NCI-H446 (cell line): ENCODE measurements around the gene PSMD14.

ENCODE experiments used
- DNase-seq, 2 experiments: peaks; one replicate each; lab custom pipeline; 2025; lab: John Stamatoyannopoulos, UW

The PSMD14 gene

DNA sequence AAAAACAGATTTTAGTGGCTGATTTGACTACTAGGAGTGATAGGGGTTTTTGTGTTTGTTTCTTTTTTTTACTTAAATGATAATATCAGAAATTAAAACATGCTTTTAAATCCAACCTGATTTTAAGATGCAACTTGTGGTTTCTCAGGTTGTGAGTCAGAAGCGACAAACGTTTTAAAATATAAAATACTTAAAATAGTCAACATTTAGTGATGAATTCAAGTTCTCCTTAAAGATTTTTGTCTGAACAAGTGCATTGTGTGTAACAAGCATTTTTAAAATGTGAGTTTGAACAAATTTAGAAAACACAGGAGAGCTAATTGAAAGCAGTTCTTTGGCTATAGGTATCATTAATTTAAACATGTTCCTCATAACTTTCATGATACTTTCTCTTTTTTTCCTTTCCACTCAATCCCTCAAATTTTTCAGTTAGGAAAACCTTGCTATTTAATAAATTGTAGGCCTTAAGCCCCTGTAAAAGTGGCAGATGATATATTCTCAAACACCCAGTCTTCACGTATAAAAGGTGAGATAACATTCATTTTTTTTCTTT is 111.5 kb downstream of the PSMD14 start:
- DNase-seq: no peak

DNA sequence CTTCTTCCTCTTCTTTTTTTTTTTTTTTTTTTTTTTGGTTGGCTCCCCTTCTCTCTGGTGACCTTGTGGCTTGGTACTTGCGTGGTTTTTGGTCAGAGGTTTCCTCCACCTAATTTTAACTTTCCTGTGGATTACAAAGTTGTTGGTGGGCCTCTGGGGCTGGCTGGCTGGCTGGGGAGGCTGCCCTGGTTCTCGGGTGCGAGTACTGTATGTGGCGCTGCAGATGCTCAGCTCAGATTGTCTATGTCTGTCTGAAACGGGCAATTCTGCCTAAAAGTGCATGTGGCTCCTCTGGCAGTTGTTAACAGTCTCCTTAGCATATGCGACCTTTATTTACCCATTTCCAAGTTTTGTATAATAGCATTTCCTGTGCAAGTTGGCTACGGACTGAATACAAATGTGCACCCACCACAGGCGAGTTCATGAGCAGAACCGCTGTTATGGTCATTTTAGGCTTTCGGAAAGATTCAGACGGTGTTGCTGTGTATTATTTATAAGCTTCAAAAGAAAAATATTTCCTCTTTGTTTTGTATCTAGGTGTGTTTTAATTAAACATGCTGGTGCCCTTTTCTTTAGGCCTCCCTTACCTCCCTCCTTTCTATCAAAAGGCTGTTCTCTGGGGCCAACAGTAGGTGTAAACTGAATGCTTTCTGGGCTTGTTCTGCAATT is 112.3 kb downstream of the PSMD14 start:
- no peak for DNase-seq

- DNase-seq: no peak
Observed at GRCh38 chr2:161421686-161422085, 113.5 kb downstream of the PSMD14 start.

GRCh38 chr2:161422816-161423403 is 114.7 kb downstream of the PSMD14 start:
- DNase-seq: no peak

DNA sequence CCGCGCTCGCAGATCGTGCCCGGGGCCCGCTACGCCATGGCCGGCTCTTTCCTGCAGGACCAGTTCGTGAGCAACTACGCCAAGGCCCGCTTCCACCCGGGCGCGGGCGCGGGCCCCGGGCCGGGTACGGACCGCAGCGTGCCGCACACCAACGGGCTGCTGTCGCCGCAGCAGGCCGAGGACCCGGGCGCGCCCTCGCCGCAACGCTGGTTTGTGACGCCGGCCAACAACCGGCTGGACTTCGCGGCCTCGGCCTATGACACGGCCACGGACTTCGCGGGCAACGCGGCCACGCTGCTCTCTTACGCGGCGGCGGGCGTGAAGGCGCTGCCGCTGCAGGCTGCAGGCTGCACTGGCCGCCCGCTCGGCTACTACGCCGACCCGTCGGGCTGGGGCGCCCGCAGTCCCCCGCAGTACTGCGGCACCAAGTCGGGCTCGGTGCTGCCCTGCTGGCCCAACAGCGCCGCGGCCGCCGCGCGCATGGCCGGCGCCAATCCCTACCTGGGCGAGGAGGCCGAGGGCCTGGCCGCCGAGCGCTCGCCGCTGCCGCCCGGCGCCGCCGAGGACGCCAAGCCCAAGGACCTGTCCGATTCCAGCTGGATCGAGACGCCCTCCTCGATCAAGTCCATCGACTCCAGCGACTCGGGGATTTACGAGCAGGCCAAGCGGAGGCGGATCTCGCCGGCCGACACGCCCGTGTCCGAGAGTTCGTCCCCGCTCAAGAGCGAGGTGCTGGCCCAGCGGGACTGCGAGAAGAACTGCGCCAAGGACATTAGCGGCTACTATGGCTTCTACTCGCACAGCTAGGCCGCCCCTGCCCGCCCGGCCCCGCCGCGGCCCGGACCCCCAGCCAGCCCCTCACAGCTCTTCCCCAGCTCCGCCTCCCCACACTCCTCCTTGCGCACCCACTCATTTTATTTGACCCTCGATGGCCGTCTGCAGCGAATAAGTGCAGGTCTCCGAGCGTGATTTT is 115.5 kb downstream of the PSMD14 start:
- DNase-seq: no peak

DNA sequence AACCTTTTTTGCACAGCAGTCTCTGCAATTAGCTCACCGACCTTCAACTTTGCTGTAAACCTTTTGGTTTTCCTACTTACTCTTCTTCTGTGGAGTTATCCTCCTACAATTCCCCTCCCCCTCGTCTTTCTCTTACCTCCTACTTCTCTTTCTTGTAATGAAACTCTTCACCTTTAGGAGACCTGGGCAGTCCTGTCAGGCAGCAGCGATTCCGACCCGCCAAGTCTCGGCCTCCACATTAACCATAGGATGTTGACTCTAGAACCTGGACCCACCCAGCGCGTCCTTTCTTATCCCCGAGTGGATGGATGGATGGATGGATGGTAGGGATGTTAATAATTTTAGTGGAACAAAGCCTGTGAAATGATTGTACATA is 116.2 kb downstream of the PSMD14 start:
- no peak for DNase-seq

DNA sequence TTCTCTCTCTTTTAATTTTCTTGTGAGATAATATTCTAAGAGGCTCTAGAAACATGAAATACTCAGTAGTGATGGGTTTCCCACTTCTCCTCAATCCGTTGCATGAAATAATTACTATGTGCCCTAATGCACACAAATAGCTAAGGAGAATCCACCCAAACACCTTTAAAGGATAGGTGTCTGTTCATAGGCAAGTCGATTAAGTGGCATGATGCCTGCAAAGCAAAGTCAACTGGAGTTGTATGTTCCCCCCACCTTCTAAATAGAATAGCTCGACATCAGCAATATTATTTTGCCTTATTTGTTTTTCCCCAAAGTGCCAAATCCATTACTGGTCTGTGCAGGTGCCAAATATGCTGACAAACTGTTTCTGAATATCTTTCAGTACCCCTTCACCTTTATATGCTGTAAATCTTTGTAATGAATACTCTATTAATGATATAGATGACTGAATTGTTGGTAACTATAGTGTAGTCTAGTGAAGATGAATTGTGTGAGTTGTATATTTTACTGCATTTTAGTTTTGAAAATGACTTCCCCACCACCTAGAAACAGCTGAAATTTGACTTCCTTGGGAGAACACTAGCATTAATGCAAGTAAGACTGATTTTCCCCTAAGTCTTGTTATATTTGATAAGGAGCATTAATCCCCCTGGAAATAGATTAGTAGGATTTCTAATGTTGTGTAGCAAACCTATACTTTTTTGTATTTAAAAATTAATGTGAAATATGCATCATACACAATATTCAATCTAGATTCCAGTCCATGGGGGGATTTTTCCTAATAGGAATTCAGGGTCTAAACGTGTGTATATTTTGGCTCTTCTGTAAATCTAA is 116.9 kb downstream of the PSMD14 start:
- DNase-seq: no peak

DNA sequence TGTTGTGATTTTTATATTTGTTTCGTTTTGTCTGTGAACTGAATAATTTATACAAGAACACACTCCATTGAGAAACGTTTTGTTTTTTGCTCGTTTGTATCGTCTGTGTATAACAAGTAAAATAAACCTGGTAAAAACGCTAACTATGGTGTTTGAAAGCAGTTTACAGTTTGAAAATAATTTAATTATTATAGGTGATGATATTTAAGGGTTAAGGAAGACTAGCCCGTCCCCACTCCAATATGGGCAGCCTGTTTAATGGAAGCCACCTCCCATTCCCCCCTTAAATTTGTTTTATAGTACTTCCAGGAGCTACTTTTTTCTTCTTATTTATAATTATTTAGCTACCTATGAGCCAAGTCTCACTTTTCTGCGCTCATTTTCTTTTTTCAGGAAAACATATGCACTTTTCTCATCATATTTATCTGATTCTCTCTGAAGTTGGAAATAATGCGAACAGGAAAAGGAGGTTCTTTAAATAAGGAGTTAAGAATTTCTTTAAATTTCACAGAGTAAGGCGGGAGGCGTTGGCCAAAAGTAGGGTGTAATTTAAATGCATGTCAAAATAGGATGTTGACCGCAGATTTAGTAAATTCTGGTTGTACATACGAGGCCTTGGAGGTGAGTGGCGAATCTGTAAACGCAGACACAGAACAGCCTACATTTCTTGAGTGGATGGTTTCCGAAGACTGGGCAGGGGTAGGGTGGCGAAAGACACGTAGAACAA is 117.7 kb downstream of the PSMD14 start:
- DNase-seq: no peak

DNA sequence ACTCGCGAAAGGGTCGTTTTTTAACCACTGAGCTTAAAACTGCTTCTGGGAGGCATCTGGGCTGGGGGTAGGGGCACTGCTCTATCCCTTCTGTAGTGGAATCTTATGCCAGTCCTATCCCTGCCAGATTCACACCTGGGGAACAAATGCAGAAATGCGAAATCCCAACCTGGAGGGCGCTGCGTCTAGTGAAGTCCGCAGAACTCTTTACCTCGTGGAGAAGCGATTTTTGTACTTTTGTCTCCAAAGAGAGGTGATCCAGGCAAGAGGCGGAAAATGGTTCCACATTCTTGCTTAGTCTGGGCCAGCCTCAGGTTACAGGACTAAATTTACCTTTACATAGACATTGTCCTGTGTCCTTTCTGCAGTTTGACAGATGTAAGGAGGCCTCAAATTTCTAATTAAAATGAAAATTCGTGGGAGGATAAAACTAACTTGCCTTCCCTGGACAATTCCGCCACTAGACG is 118.3 kb downstream of the PSMD14 start:
- no peak for DNase-seq

DNA sequence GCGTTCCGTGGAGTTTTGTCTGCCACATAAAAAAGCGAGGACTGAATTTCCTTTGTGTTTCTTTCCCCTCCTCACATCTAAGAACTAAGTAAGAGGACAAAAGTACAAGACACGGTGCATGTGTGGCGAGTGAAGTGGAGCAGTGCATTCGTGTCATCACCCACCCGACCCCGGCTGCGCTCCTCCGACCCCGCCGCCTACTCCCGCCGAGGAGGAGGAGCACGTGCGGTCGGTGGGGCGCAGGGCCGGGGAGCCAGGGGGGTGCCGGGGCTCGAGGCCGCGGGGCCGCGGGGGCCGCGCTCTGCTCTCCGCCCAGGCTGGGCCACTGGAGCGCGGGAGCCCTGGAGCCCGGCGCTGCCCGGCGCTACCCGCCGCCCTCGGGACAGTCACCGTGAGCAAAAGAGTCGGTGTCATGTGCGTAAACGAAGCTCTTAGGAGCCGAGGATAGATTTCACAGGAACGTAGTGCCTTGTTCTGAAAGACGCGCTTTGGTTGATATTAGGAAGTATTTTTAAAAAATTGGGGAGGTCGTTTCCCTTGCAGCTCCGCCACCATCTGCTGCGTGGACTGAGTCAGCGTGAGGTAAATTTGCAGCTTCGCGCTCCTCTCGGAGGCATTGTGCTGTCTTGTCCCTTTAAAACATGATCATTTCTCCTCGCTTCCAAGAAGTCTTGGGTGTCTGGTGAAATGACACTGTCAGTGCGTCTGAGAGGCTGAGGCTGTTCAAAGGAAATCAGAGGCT is 118.9 kb downstream of the PSMD14 start:
- no peak for DNase-seq

DNA sequence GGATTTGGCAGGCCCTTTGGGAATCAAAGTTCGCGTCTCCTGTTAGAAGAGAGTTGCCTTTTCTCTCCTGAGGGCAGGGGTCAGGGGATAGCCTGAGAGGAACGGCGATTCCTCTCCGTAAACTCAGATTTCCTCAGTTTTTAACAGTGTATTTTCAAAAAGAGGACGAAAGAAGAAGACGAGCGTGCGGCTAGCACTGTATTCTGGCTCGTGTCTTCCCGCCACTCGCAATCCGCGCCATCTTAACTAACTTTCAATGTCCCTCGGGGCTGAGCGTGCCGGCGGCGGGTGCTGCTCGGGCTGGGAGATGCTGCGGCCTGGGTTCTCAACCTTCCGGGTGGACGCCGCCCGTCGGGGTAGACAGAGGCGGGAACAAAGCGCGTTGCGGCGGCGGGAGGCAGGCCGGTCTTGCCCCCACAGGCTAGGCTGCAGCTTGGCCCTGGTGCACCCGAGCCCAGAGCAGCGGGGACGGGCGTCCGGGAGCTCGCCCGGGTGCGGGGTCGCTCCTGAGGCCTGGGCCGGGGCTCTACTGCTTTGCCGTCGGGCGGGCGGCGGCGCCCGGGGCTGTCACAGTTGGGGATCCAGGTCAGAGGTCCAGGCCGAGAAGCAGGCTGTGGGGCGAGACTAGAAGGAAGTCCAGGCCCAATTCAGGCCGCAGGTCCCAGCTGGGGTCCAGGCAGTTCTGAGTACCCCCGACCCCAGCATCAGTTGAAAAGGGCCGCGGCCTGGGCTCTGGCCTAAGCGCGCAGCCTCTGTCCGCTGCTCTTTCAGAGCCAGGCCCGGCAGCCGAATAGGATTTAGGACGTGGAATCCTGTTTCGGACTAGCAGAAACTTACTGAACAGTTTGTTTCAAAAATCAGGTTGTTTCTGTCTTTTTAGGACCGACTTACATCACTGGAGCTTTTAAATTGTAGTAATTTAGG is 119.7 kb downstream of the PSMD14 start:
- DNase-seq: no peak

DNA sequence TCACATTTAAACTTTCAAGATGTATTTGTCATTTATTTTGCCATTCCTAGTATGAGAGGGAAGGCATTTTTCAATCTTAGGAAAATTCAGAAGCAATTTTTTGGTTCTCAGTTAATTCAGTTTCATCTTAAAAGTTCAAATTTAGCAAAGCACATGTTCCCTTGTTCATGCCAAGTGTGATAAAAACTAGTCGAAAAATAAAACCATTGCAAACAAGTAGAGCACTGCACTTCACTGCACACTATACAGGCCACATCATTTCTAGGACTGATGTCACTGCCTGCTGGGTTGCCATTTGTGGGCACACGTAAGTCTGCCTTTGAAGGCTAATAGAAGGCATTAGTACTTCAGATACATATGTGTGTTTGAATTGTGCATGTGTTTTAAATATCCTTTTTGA is 122.2 kb downstream of the PSMD14 start:
- DNase-seq: no peak

DNA sequence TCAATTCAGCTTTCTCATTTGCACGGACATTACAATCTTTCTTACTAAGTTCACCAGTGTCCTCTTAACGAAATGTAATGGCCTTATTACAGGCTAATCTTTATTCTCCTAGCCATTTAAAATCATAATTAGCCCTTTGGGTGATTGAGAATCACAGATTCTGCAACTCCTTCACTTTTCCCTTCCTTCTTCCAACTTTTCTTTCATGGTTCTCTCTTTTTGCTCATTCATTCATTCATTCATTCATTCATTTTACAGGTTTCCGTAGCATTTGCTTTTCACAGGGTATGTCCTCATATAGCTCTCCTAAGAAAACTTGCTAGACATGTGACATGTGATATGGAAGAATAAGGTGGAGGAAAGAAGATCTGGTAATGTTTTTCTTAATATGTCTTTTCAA is 123.9 kb downstream of the PSMD14 start:
- DNase-seq: no peak

GRCh38 chr2:161434118-161434517 is 125.9 kb downstream of the PSMD14 start:
- no peak for DNase-seq

- DNase-seq: no peak
Observed at GRCh38 chr2:161436411-161436810, 128.2 kb downstream of the PSMD14 start.

DNA sequence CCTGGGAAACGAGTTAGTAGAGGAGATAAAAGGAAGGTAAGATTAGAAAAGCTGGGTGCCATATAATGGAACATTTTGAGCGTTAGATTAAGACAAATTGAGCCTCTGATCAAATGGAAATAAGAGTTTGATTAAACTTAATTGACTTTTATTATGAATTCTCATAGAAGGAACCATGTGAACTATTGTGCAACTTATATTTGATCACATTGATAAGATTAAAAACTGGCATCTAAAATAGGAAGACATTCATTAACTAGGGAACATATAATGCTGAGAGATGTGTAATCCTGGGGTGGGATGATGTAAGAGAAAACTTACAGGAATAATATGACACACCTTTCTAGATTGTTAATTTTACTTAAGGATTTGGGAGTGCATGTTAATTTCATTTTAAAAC is 130.4 kb downstream of the PSMD14 start:
- no peak for DNase-seq

DNA sequence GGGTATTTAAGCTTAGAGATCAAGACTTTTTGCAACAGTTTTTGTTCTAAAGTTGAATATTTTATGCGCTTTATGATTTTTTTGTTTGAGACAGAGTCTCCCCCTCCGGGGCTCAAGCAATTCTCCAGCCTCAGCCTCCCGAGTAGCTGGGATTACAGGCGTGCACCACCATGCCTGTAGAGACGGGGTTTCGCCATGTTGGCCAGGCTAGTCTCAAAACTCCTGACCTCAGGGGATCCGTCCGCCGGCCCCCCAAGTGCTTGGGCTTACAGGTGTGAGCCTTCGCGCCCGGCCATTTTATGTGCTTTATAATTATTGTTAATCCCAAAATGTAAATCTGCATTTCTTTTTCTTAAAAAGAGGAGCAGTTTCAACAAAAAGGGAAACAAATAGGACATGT is 136.9 kb downstream of the PSMD14 start:
- DNase-seq: no peak

- peak; percentile 39 to 76 for DNase-seq
Observed at GRCh38 chr2:161448431-161448830, 140.2 kb downstream of the PSMD14 start.
